GM18858 (cell line): ENCODE results near the gene TMEM30A.
A peak's percentile ranks its signal among the peaks of the same experiment; 100 is the strongest.

ENCODE experiments used
- ATAC-seq: cut with Tn5 transposase; IDR thresholded peaks from one replicate; pipeline ENCODE4 v1.9.1; 2021; ENCODE audit not compliant: unreplicated experiment

Gene TMEM30A

DNA sequence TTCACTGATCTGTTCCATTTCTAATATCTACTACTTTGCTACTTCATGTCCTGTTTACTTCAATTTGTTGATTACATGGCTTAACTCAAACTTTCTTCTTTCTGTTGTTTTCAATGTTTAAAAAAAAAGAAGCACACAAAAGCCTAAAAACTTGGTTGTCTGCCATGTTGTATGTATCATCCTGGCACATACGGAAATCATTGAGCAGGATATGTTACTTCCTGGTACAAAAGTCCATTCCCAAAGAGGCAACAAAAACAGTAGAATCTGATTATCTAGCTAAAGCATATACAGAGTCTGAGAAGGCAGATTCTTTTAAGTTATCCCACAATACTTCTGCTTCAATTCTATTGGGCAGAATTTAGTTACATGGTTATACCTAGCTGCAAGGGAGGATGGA, 64.2 kb downstream of the TMEM30A start:
- no peak for ATAC-seq

DNA sequence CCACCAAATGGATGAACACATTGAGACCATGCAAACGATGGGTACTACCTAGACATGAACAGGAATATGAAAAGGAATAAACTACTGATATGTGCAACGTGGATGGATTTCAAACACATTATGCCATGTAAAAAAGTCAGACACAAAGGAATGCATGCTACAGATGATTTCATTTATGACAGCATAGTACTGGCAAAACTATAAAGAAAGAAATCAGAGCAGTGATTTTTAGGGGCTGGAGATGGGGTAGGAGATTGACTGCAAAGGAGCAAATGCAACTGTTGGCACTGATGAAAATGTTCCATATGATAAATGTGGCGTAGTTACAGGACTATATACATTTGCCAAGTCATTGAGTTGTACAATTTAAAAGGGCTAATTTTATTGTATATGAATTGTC, 65.3 kb downstream of the TMEM30A start:
- ATAC-seq = no peak

DNA sequence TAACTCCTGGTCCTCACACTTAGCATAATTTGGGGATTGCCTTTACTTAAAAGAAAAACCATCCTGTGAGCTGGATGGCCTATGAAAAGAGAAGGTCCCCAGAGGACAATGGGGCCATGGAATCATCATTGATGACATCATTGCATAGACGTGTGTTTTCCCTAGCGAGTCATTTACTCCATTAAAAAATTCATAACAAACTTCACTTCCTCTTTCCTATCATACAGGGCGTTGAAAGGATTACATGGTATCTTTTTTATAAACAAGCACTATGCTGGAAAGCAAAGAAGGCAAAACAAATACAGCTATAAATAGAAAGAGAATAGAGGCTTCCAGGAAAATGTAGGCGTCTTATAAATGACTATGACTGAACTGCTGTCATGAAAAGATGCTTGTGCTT, 67.4 kb downstream of the TMEM30A start:
- ATAC-seq = no peak

DNA sequence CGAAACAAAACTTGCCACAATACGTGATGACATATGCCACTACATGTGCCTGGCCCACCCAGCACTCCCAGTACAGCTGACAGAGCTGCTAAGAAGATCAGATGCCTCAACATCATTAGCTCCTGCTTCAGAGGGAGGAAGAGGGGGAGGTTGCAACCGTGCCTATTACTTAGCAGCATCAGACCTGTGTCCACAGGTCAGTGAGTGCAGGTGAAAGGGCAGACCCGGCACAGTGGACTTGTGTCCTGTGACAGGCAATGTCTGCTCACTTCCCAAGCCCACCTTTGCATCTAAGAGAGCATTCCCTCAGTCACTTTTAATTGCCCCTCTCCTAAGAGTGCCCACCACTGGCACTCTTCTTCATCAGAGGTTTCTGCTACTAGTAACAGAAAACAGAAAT, 69.3 kb downstream of the TMEM30A start:
- ATAC-seq = no peak

DNA sequence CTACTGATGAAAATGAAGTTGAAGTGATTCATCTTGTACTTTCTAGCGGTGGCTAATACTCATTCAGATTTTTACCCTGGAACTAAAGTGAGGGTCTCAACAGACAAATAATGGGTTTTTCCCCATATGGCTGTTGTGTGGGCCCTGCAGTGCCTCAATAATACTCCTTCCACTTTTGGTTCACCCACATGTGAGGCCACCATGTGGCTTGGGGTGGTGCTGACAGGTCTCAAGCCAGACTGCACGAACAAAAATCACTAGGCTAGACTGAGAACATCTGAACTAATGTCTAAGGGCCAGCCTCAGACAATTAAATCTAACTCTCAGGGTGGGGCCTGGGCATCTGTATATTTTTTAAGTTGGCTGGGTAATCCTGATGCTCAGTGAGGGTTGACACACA, 70.9 kb downstream of the TMEM30A start:
- peak; percentile 35 for ATAC-seq

DNA sequence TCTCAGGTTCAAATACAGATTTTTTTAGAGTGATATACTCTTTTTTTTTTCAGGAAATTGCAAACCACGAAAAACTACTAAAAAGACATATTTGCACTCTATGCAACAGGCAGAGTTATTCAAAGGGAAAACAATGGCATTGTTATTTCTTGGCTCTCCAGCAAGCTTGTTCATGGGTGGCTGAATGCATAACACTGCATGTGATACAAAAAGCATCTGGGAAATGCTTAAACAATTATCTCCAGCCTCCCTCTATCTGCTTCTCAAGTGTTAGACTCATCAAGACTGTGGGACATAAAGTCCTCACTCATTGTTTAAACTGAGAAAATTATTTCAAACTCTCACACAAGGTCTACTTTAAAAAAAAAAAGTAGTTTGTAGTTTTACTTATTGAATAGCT, 71.5 kb downstream of the TMEM30A start:
- ATAC-seq = no peak

DNA sequence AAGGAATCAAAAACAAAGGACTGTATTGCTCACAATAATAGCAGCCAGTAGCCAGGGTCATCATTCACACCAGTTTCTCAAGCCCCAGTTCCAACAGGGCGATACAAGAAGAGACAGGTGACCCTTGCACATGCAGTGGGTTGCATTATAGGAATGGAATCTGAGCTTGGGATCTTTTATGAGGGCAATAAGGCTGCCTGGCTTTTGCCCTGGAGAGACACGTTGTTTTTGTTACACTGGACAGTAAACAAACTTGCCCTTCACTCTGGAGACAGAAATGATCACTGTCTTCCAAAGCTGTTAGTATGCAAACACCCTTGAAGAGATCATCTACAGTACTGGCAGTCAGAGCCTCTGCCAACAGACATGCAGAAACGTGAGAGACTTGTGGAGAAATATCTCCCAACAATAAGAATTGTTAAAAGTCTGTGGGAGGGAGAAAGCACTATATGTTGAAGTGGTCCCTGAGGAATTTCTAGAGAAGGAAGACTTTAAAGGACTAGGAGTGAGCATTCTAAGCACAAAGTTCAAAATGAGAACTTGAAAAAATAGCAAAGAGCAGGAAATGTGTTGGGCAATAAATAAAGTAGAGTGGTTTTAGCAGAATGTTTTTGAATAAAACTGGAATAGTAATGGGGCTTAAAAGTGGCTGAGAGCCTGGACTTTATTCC, 72.5 kb downstream of the TMEM30A start:
- ATAC-seq = no peak

DNA sequence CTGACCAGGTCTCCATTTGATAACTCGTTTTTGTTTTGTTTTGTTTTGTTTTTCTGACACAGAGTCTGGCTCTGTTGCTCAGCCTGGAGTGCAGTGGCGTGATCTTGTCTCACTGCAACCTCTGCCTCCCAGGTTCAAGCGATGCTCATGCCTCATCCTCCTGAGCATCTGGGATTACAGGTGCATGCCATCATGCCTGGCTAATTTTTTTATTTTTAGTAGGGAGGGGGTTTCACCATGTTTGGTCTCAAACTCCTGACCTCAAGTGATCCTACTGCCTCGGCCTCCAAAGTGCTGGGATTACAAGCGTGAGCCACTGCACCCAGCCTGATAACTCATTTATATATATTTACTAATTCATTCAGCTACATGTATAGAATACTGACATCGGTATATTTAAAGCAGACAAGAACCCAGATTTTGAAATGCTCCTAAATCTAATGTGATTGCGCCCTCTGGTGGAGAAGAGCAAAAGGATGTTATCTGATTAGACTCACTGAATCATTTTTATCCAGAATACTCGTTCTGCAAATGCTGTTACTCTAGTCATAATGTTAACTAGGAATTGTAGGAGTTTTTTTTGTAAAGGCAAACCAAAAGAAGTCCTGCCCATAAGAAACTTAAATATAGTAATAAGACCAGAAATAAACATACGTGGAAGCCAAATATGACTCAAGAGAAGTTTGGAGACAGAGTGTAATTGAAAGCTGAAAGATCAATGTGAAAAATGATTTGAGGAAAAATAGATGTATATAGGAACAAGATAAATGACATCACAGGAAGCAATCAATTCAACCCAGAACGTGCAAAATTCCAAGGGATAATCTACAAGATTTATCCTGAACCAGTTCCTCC, 73.5 kb downstream of the TMEM30A start:
- ATAC-seq = no peak

DNA sequence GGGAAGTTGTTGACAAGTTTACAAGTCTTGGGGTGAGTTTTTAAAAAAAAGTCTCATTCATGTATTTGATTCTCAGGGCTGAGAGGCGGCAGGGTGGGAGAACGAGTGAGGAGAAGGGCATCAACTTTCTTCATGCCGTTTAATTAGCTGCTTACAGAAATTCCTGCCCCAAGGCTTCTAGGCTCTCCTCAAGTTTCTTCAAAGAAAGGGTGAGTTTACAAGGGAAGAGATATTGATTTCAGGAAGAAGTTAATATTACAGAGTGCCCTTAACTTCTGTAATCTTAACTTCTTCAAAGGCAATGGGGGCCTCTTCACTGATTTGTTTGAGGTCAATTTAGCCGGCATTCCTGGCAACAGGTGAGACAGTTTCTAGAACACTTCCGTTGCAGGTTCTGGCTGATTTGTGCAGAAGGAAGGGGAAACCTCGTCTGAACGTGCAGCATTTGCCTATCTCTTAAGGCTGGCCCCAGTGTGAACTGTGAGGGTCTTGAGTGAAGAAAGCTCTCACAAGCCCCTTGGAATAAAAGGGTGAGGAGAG, 75.3 kb downstream of the TMEM30A start:
- no peak for ATAC-seq

DNA sequence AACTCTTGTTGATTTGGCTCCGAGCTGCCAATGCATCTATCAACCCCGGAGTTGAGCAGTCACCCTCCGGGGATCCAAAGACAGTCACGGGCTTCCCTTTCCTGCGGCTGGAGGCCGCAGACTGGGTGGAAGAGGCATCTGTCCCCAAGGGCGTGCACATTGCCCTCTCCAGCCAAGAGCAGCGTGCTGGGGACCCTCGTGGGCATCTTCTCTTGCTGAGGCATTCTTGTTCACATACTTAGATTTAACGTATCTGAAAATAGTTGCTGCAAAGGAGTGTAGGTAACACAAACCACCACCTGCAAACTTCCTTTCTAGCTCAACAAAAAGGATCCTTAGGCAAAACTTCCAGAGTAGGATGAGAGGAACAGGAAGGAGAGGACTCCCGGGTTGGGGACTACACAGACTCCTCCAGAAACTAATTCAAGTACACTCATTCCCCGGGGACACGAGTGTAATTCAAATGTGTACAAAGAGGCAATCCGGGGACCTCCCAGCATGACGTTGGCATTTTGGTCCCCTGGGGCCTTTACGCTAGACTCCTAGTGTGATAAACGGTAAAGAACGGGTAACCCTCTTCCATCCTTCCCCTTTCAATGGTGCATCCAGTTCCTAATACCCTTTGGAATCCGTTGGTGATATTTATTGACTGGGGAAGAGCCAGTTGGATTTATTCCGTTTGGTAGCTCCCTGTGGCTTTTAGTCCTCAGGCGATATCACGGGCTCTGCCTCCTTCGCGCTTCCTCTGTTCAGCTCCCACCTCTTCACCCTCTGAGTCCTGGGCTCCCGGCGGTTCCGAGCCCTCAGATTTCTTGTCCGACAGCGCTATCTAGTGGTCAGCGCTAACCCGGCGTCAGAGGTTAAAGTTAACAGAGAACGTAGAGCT, 76.1 kb downstream of the TMEM30A start:
- ATAC-seq = peak; percentile 76

DNA sequence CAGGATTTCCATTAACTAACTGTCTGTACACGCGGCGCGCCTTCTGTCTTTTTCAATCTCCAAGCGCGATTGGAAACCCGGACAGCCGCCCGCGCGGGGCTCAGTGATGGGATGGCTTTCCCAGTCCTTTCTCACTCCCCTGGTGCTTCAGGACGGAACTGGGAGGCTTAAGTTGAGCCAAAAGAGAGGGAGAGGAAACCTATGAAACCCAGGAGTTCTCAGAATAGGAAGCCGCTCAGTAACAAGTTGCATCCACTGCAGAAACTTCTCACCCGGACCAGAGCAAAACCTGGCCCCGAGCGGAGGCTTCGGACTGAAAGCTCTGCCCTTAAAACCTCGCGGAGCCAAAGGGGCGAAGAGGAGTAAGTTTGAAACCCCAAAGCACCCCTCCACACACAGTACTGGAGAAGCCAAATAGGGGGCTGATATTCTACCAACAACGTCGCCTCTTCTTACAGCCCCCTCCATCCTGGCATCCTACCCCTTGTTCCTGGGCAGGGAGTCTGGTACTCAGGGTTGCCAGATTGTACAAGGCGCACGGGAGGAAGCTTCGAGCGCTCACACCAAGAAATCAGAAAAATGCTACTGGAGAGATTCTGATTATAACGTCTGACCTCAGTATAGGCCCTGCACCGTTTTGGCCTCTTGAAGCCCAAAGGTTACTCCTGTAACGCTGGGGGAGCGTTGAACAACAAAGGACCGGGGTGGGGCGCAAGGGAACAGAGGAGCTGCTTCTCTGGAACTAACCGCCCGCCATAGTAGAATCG, 77.8 kb downstream of the TMEM30A start:
- no peak for ATAC-seq

DNA sequence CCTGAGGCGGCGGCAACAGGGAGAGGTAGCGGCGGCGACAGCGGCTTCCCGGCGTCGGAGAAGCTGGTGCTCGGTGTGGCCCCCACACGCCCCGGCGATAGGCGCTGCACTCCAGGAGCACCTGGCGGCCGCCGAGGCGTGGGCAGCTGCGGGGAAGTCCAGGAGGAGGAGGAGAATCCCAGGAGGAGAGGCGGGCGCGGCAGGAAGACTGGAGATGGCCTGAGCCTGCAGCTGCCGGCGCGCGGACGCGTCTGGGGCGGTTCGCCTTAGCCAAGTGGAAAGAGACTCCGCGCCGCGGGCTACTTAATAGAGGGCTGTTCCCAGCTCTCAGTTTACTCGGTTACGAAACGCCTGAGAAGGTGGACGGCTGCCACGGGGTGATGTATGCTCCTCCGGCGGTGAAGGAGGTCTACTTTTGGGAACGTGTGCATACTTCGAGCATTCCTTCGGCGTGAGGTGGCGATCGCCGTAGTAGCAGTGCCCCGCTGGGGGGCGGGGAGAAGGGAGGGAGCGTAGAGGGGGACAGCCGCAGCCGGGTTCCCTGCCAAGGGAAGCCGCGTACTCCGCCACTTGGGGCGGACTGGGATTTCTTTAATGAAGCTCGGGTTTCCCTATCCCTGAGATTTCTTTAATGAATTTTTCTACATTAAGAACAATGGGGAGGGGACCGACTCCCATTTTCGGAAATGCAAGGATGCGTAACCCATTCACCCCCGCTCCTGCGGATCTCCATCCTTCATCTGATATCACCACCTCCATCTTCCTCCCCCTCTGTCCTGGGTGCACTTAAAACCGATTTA, 78.6 kb downstream of the TMEM30A start, which contains the start of gene COL12A1:
COL12A1 (minus strand) TSS at position 278 of the 800 bp plus-strand sequence. CDS start 3,261 bp downstream, outside the sequence.
- no peak for ATAC-seq

DNA sequence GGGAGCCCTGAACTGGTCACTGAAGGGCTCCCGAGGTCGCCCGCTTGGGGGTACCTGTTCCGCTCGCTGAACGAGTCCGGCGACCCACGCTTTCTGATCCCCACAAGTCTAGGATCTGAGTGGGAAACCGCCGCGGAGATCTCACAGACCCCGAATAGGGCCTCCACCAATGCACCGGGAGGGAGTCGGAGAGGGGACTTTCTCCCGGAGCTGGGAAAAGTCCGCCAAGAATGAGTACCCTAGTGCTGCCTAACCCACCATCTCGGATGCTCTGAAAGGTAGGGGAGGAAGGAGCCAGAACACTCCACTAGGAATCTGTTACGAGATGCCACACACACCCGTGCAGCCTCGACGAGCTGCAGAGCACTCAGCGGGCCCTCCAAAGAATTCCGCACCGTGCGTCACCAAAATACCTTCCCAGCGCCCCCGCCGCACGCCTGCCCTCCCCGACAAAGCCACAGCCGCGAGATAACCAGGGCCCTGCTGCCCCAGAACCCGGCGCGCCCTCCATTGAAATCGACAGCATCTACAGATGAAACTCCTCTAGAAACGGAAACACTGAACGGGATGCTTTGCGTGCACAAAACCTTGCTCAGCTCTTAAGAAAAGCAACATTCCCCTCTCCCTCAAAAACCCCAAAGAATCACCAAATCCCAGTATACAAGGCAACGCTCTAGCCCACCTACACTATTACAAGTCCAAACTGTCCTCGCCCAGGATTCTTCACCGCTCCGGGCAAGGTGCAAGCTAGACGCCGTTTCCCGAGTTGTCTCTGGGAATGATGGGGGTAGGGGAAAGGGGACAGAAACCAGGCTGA, 79.4 kb downstream of the TMEM30A start:
- no peak for ATAC-seq

DNA sequence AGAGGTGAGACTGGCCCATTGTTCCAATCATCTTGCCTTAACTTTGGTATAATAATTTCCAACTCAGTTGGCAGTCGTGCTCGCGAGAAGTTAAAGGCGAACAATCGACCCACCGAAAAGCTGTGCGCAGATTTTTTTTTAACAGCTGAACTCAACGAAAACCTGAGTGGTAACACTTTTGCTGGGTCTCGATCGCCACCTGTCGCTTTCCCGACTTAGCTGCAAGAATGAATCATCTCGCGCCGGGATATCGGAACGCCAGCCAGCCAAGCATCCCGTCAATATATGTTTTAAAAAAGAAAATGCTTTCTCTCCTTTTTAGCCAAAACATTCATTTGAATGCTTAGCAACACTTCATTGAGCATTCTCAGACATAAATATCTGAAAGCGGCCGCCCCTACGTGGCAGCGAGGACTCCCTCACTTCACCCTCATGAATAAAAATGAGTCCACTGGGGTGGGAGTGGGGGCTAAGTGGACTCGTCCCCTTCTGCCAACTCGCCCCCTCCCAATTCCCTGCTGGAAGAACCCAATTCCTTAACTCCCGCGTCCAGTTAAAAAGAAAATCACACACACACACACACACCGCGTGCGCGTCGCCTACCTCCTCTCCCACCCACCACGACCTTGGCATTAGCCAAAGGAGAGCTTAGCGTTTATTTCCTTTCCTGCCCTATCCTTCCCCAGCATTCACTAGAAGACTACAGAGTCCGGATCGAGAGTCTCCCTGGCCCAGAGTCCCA, 80.2 kb downstream of the TMEM30A start:
- no peak for ATAC-seq

DNA sequence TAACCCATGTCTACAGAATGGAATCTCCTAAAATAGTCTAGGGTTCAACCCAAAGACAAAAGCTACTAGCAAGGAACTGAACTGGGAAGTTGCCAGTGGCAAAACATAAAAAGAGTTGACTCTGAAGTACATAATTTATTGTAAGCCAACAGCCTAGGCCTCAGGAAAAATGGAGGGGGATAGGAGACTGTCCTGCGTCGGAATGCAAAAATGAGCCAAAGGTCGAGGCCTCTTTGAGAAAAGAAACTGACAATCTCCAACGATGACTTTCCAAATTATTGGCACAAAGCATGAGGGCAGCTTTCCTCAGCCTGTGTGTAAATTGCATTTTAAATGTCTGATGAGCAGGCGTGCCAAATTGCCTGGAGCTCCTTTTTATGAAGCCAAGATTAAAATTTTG, 80.9 kb downstream of the TMEM30A start:
- no peak for ATAC-seq
